ENCODE measurements around the gene TNPO2. TPM values are rescaled to one million over a fixed set of nuclear protein-coding genes. Genes with fewer than 3 reads are reported as not detected.

Gene TNPO2
- total and polyA plus RNA-seq, 2 experiments from 2014 or later, result 13.3 to 30.9 TPM

DNA sequence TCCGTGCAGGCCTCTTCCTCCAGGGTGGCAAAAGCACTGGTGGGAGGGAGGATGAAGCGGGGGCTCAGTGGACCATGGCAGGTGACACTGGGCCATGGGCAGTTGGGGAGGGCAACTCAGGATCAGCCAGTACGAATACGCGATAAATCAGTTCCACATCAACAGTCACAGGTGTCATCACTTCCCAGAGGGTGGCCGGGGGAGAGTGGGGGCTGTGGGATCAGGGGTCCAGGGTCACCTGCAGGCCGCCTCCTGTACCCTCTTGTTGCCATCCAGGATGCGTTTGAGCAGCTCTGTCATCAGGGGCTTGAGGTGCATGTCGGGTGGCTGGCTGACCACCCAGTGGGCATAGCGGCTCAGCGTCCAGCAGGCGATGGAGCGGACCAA is 17.4 kb downstream of the TNPO2 start:
- no peak overlapping the region for H3K4me3 ChIP-seq
- no peaks in the 10 kb centered on the region for H3K9me2 ChIP-seq (ENCODE audit: insufficient read depth)
- H3F3A ChIP-seq (ENCODE audit: insufficient read depth), result no peaks in the 10 kb centered on the region
- no peak overlapping the region for H3K9ac ChIP-seq
- no peaks in the 10 kb centered on the region for H3K9me3 ChIP-seq (ENCODE audit: low read depth)
- 93% methylated on average over 13 of the region's 13 CpGs for WGBS, 2 experiments (ENCODE audit: low coverage in 1 of 2, low lambda C conversion rate in 2 of 2, missing lambda C conversion rate in 2 of 2)
- H3K27me3 ChIP-seq (replicated peaks; ENCODE audit: insufficient read depth), result no peaks in the 10 kb centered on the region
- no peak overlapping the region for H3K4me2 ChIP-seq (ENCODE audit: unreplicated experiment)
- in situ Hi-C loops (cut with MboI), result no loop called here
- no peaks in the 10 kb centered on the region for H4K20me1 ChIP-seq (ENCODE audit: insufficient read depth)
- TF ChIP-seq EZH2phosphoT487 (IDR thresholded peaks at IDR 0.05; ENCODE audit: insufficient read depth, low read depth) (no peak), EZH2 (IDR thresholded peaks at IDR 0.05; ENCODE audit: insufficient read depth, poor library complexity, severe bottlenecking) (no peak)
- H3K27ac ChIP-seq, result no peak overlapping the region
- no peaks in the 10 kb centered on the region for H3K4me1 ChIP-seq (ENCODE audit: insufficient read depth)
- peaks cover 21% of the 10 kb centered on the region for H3K79me2 ChIP-seq (ENCODE audit: insufficient read depth)
- H3K36me3 ChIP-seq (ENCODE audit: low read depth), result peaks cover 61% of the 10 kb centered on the region
- H2AFZ ChIP-seq, result no peak overlapping the region
- DNase-seq, result no peak

GRCh38 chr19:12705654-12706331 is 17.9 kb downstream of the TNPO2 start:
- H3K36me3 ChIP-seq (ENCODE audit: low read depth), result peaks cover 58% of the 10 kb centered on the region
- WGBS, 2 experiments (ENCODE audit: low coverage in 1 of 2, low lambda C conversion rate in 2 of 2, missing lambda C conversion rate in 2 of 2), result 88 to 92% methylated on average over 19 to 29 of the region's 29 CpGs

GRCh38 chr19:12705169-12705568 is 18.6 kb downstream of the TNPO2 start:
- no peak overlapping the region for H3K9ac ChIP-seq
- no peaks in the 10 kb centered on the region for H3K9me2 ChIP-seq (ENCODE audit: insufficient read depth)
- peaks cover 12% of the 10 kb centered on the region; the same call in 1 of the 2 replicates for H3K79me2 ChIP-seq (ENCODE audit: insufficient read depth)
- in situ Hi-C loops (cut with MboI), result no loop called here
- DNase-seq, result no peak
- no peaks in the 10 kb centered on the region for H4K20me1 ChIP-seq (ENCODE audit: insufficient read depth)
- no peak overlapping the region for H2AFZ ChIP-seq
- no peaks in the 10 kb centered on the region for H3K27me3 ChIP-seq (replicated peaks; ENCODE audit: insufficient read depth)
- WGBS, 2 experiments (ENCODE audit: low coverage in 1 of 2, low lambda C conversion rate in 2 of 2, missing lambda C conversion rate in 2 of 2), result 83 to 90% methylated on average over 13 of the region's 13 CpGs
- H3K27ac ChIP-seq, result no peak overlapping the region
- no peaks in the 10 kb centered on the region for H3K4me1 ChIP-seq (ENCODE audit: insufficient read depth)
- TF ChIP-seq EZH2 (IDR thresholded peaks at IDR 0.05; ENCODE audit: insufficient read depth, poor library complexity, severe bottlenecking) (no peak), EZH2phosphoT487 (IDR thresholded peaks at IDR 0.05; ENCODE audit: insufficient read depth, low read depth) (no peak)
- no peak overlapping the region for H3K4me3 ChIP-seq
- H3F3A ChIP-seq (ENCODE audit: insufficient read depth), result no peaks in the 10 kb centered on the region
- peaks cover 53% of the 10 kb centered on the region for H3K36me3 ChIP-seq (ENCODE audit: low read depth)
- H3K9me3 ChIP-seq (ENCODE audit: low read depth), result no peaks in the 10 kb centered on the region
- no peak overlapping the region for H3K4me2 ChIP-seq (ENCODE audit: unreplicated experiment)

More at GRCh38 chr19:12705654-12706331, 17.9 kb downstream of the TNPO2 start:
- H3K27me3 ChIP-seq (replicated peaks; ENCODE audit: insufficient read depth), result no peaks in the 10 kb centered on the region
- in situ Hi-C loops (cut with MboI), result no loop called here
- peaks cover 18% of the 10 kb centered on the region; the same call in 1 of the 2 replicates for H3K79me2 ChIP-seq (ENCODE audit: insufficient read depth)
- no peaks in the 10 kb centered on the region for H3K9me2 ChIP-seq (ENCODE audit: insufficient read depth)
- no peak for DNase-seq
- no peaks in the 10 kb centered on the region for H3K9me3 ChIP-seq (ENCODE audit: low read depth)
- no peak for TF ChIP-seq EZH2 (IDR thresholded peaks at IDR 0.05; ENCODE audit: insufficient read depth, poor library complexity, severe bottlenecking)
- TF ChIP-seq EZH2phosphoT487 (IDR thresholded peaks at IDR 0.05; ENCODE audit: insufficient read depth, low read depth), result no peak
- H3K4me1 ChIP-seq (ENCODE audit: insufficient read depth), result no peaks in the 10 kb centered on the region
- no peak overlapping the region for H3K27ac ChIP-seq
- H3K9ac ChIP-seq, result no peak overlapping the region
- no peak overlapping the region for H3K4me3 ChIP-seq
- H3F3A ChIP-seq (ENCODE audit: insufficient read depth), result no peaks in the 10 kb centered on the region
- H3K4me2 ChIP-seq (ENCODE audit: unreplicated experiment), result no peak overlapping the region
- no peaks in the 10 kb centered on the region for H4K20me1 ChIP-seq (ENCODE audit: insufficient read depth)
- H2AFZ ChIP-seq, result no peak overlapping the region

DNA sequence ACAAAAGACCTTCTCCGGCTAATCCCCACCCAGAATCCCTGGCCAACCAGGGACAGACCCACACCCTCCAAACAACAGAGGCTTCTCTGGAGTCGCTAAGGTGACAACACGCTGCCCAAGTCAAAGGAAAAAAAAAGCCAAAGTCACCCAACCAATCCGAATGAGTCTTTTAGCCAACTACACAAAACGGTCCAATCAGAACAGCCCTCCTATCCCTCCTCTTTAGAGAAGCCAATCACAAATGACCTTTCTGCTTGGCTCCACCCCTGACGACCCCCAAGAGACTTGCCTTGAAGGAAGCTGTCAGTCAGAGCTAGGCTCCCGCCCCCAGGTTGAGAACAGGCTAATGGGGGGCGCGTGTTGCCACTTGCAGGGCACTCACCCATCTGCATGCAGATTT is 20.7 kb downstream of the TNPO2 start:
- WGBS, 2 experiments (ENCODE audit: low coverage in 1 of 2, low lambda C conversion rate in 2 of 2, missing lambda C conversion rate in 2 of 2), result 59 to 65% methylated on average over 9 of the region's 9 CpGs
- in situ Hi-C loops (cut with MboI), result no loop called here

More for the DNA sequence above, 20.7 kb downstream of the TNPO2 start:
- no peaks in the 10 kb centered on the region for H3K27me3 ChIP-seq (replicated peaks; ENCODE audit: insufficient read depth)
- H4K20me1 ChIP-seq (ENCODE audit: insufficient read depth), result no peaks in the 10 kb centered on the region
- H3K4me2 ChIP-seq (ENCODE audit: unreplicated experiment), result no peak overlapping the region
- H2AFZ ChIP-seq, result no peak overlapping the region
- H3K9me2 ChIP-seq (ENCODE audit: insufficient read depth), result no peaks in the 10 kb centered on the region
- H3K9me3 ChIP-seq (ENCODE audit: low read depth), result no peaks in the 10 kb centered on the region
- TF ChIP-seq EZH2 (IDR thresholded peaks at IDR 0.05; ENCODE audit: insufficient read depth, poor library complexity, severe bottlenecking) (no peak), EZH2phosphoT487 (IDR thresholded peaks at IDR 0.05; ENCODE audit: insufficient read depth, low read depth) (no peak)
- no peaks in the 10 kb centered on the region for H3K79me2 ChIP-seq (ENCODE audit: insufficient read depth)
- H3K4me3 ChIP-seq, result no peak overlapping the region
- H3F3A ChIP-seq (ENCODE audit: insufficient read depth), result peaks cover 18% of the 10 kb centered on the region; the same call in 1 of the 2 replicates
- DNase-seq, result peak; percentile 58
- no peak overlapping the region for H3K27ac ChIP-seq
- peaks cover 36% of the 10 kb centered on the region for H3K36me3 ChIP-seq (ENCODE audit: low read depth)
- no peak overlapping the region for H3K9ac ChIP-seq
- H3K4me1 ChIP-seq (ENCODE audit: insufficient read depth), result no peaks in the 10 kb centered on the region

Data from GM23248 (cell line).